ENCODE data around the gene ADAP1.

The ADAP1 gene

GRCh38 chr7:889391-889790 is 65.1 kb downstream of the ADAP1 start:
- DNase-seq, result no peak

DNA sequence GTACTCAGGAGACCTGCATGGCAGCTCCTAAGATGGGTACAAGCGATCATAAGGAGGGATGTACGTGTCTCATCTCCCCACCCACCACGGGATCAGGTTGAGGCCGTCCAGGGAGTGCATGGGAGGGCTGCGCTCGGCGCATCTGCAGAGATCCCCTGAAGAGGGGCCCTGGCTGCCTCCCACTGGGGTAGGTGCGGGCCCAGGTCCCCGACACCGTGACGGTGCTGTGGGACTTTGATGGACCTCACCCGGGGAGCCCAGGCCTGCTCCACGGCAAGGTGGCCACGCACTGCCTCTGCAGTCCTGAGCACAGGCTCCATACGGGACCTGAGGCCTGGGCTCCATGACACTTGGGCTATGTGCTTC is 65.5 kb downstream of the ADAP1 start:
- DNase-seq, result no peak

DNA sequence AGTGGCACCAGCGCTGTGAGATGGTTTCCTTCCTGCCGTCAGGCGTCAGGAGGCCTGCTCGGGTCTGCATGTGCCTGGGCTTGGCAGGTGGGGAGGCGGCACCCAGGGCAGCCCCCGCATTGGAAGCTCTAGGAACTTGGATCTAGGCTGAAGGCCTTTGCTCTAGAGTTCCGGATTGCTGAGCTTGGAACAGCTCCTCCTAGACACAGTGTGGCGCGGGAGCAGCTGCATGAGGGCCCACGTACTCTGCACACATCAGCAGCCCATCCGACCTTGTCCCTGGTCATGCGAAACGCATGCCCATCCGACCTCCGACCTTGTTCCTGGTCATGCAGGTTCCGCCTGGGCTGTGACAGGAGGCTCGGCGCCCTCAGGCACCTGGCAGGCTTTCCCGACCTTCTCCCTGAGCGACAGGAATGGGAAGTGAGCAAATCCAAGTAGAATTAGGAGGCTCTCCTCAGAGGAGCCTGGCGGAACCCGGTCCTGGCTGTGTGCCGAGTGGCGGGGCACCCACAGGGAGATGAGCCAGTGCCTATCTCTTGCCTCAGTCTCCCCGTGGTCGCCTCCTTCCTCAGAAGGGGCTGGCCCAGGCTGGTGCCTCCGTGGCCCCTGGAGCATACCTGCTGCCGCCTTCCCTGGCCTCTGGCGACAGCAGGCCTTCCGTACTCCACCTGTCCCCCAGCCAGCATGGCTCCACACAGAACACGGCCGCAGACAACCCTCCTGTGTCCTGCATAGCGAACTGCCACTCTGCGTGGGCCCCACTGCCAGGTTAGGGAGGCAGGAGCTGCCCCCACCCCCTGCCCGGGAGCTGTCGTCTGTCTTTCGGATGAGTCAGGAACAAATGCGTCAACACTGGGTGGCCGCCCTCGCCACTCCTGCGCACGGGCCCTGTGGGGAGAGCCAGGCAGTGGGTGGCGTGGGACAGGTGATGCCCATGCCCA is 66.1 kb downstream of the ADAP1 start:
- no peak for DNase-seq

DNA sequence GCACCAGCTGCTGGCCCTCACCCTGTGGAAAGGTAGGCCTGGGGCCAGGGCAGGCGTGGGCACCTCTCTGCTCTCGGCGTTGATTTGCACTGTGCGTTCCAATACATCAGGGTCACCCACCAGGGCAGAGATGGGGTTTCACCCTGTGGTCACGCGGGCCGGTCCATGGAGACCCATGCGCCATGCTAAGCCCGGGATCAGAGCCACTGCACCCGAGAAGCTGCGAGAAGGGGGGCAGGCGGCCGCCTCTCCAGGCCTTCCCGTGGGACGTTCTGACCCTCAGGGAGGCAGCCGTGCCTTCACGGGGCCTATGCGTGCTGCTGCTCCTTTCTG is 67.0 kb downstream of the ADAP1 start:
- no peak for DNase-seq

- no peak for DNase-seq
Measured at GRCh38 chr7:886626-887487, 67.6 kb downstream of the ADAP1 start.

DNA sequence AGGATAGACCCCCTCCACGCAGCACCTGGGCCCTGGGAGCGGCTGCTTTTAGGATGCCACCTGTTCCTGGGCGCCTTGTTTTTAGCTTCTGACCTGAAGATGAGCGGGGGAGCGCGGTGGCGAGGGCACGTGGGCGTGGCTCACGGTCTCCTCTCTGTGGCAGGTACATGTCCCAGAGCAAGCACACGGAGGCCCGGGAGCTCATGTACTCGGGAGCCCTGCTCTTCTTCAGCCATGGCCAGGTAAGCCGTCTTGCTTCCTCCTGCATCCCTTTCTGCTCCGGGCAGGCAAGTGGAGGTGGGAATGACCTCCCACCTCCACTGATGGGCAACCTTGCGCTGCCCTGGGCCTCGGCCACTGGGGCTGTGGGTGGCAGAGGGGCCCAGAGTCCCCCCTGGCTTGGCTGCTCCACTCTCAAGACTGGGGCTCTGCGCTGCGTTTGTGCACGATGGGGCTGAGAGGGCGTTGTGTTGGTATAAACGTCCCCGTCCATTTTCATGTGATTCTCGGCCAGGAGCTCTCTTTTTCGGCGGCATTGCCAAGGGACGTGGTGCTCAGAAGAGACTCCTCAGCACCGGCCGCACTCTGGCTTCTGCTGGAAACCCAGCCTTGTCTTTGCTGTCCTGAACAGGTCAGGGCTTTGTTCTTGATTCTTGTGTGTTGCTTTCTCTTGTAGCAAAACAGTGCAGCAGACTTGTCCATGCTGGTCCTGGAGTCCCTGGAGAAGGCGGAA is 68.4 kb downstream of the ADAP1 start:
- DNase-seq, result no peak

DNA sequence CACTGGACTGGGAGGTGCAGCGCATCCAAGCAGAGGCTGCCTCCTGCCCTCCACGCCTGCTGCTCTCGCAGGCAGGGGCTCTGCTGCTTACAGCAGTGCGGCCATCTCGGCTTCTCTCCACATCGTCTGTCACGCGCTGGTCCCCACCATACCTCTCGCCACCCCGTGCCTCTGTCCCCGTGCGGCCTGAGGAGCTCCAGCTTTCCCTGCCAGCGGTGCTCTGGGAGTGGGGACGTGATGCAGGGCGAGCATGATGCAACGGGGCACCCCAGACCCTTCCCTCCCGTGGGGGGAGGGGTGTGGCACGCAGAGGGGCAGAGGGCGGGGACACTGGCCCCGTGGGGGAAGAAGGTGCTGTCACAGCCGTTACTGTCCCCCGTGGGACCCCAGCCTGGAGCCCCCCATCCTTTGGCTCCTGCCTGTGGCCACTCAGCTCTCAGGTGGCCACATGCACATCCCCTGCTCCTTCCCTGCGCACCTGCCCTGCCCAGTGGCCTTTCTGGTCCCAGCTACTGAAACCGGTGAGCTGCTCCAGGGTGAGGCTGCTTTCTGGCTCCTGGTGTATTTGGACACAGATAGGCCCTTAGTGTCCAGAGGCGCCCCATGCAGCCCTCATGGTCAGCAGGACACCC is 69.1 kb downstream of the ADAP1 start:
- no peak for DNase-seq

DNA sequence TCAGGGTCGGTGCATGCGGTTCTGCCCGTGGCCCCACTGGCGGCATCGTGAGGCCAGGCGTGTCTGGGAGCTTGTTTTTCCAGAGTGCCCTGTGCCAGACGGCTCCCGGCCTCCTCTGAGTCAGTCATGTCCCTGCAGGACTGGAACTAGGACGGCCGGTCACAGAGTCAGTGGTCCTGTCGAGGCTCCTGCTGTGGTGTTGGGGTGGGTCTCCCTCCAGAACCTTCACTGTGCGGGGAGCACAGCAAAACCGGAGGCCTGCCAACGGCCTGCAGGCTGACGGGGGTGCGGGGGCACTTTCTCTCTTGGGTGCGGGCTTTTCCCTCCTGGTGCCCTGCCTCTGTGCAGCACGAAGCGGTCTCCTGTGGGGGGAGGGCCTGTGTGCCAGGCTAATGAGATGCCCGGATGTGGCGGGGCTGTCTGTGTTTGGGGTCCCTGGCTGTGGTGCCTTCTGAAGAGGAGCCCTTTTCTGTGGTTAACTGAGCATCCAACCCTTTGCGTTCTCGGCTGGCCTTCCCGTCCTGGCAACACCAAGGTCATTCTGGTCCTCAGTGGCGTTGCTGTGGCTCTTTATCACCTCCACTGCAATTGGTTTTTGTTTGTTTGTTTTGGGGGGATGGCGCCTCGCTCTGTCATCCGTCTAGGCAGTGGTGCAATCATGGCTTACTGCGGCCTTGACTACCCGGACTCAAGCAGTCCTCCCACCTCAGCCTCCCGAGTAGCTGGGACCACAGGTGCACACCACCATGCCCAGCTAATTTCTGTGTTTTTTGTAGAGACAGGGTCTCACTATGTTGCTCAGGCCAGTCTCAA is 70.1 kb downstream of the ADAP1 start:
- no peak for DNase-seq

DNA sequence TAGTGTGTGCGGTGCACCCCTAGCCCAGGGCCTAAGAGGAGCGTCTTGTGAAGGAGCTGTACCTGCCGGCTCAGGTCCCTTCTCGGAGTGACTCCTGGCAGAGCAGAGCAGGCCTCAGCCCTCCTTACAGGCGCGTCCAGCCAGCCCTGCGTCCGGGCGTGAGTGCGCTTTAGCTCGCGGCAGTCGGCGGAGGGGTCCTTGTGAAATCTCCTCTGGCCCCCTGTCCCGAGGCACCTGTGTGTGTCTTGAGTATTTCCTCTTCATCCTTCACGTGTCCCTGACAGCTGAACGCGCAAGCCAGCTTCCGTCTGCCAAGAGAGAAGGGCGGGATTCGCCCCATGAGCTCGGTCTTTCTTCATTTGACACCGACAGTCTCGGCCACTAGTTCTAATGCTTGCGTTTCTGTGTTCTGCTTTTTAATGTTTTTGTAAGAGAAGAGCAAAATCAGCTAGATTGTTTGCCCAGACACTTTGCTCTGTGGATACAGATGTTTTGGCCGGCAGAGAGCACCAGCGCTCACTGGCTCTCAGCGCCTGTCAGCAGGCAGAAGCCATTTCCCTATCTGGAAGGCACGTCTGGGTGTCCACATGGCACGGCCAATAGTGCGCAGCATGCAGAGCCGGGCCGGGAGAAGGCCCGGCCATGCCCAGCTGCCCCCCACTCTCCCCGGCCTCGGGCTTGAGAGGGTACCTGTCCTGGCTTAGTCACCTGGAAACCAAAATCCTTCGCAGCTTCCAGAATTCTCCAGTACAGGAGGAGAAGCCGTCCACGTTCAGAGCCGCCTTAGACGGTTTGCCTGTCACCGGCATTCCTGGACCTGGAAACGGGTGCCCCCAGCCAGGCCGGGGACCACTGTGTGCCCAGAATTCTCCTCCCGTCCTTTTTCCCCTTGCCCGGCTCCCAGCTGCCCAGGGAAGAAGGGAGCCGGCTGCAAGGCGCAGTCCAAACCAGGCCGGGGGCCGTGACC is 71.1 kb downstream of the ADAP1 start:
- DNase-seq, result no peak

DNA sequence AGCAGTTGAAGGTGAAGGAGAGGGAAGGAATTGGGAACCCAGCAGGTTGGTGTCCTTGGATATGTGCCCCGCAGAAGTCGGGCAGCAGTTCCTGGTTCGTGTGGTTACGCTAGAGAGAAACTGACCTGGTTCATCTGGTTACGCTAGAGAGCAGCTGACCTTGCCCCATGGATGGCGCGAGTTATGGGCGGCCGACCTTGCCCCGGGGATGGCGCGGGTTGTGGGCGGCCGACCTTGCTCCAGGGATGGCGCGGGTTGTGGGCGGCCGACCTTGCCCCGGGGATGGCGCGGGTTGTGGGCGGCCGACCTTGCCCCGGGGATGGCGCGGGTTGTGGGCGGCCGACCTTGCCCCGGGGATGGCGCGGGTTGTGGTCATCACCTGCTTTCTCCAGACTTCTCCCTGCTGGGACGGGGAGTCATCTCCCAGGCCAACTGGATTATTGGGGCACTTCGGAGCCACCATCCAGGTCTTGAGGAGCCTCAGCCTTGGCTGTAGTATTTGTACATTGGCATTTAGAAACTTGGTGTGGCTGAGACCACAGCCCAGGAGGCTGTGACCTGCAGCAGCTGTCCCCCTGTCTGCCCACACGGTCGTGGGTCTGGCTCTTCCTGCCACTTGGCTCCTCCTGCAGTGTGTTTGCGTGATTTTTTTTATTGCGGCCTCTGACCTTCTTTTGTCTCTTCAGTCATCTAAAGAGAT is 72.0 kb downstream of the ADAP1 start:
- DNase-seq, result no peak

- DNase-seq, result no peak
Measured at GRCh38 chr7:881441-882234, 72.8 kb downstream of the ADAP1 start.

DNA sequence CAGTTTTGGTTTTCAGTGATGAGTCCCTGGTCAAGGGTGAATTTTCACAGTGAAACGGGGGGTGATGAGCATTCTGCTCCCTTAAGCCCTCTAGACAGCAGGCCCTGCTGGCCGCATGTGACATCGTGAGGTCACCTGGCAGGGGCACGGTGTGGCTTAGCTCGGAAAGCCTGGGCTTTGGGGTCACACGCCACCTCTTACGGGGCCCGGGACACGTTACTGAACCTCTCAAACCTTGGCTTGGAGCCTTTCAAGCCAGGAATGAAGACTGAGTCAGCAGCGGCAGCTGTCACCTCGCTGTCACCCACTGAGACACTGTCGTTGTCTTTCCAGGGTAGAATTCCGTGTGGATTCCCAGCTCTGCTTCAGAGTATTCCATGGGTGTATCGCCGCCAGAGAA is 74.0 kb downstream of the ADAP1 start:
- DNase-seq, result no peak

DNA sequence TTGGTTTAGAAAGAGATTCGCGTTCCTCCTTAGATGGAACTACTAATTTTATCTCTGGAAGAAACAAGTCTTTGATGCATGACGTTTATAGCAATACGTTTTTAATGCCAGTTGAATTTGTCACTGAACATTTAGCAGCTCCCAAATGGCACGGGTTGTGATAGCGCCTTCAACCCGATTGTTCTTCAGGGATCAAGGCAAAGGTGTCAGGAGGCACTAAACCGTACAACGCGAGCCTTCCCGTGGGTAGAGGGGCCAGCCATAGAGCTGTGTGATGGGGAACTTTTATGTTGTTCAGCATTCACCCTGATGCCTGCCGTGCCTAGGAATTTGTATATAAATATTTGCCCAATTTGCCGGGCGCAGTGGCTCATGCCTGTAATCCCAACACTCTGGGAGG is 74.8 kb downstream of the ADAP1 start:
- DNase-seq, result no peak

DNA sequence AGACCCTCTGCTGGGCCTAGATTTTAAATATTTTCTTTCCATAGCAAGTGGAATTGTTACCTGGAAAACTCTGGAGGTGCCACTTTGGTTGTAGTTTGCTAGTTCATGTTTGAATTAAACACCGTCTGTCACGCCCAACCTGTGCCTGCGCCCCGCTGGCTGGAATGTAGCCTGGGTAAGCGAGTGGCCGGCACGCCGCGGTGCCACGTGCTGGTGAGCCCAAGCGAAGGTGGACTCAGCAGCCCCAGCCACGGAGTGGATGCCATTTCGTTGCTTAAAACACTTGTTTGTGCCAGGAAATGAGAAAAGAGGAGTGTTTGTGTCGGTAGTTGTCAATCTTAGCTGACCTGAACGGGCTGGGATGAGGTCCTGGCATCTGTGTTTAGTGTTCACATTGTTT is 75.4 kb downstream of the ADAP1 start:
- no peak for DNase-seq

DNA sequence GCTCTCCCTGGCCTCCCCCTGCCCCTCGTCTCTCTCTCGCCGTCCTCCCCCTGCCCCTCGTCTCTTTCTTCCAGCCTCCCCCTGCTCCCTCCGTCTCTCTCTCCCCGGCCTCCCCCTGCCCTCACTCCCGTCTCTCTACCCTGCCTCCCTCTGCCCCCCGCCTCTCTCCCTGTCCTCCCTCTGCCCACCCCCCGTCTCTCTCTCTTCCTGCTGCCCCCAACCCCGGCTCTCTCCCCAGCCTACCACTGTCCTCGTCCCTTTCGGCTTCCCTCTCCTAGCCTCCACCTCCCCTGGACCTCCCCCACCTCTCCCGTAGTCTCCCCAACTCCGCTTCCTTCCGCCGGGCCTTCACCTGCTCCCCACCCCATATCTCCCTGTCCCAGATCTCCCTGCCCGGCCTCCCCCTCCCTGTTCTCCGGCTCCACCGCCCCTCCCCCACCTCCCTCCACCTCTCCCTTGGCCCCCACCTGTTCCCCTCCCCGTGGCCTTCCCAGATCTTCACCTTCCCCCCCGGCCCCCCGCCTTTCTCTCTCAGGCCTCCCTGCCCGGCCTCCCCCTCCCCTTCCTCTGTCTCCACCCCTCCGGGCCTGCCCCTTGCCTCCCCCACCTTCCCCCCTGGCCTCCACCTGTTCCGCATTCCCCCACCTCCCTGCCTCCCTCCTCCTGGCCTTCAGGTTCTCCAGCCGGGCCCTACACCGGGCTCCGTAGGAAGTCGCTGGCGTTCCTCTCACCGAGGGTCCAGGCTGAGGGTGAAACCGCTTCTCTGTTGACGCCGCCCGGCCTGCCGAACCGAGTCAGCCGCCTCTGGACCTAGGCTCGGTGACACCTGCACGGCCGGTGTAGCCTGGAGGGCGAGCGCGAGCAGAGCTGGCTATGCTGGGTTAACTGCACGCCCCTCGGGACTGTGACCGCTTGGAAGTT is 76.9 kb downstream of the ADAP1 start:
- no peak for DNase-seq

GRCh38 chr7:876972-877311 is 77.5 kb downstream of the ADAP1 start:
- DNase-seq, result no peak

DNA sequence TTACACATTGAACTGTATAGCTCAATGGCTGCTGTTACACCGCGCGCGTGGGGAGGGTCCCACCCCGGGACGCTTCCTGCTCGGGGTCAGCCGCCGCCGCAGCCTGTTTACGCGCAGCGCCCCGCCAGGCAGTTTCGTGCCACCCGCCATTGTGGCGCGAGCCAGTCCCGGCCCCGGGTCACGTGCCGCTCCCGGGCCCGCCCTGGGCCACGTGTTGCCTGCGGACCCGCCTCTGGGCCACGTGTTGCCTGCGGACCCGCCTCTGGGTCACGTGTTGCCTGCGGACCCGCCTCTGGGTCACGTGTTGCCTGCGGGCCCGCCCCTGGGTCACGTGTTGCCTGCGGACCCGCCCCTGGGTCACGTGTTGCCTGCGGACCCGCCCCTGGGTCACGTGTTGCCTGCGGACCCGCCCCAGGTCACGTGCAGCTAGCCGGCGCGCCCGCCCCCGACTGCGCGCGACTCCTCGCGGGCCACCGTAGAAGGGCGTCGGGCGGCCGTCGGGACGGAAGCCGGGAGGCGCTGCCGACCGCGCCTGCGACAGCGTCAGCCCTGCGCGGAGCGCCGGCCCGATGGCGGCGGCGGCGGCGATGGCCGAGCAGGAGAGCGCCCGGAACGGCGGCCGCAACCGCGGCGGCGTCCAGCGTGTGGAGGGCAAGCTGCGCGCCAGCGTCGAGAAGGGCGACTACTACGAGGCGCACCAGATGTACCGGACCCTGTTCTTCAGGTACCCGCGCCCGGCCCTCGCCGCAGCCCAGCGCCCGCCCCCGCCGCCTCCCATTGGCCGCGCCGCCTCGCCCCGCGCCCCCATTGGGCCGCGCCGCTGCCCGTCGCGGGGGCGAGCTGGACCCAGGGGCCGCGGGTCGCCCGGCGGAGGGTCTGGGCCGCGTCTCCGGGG is 78.2 kb downstream of the ADAP1 start, which contains the start of gene GET4:
Gene GET4, plus strand, starts transcription at position 478 of the 895 bp plus-strand sequence. Its CDS starts 92 bp downstream, at position 570.
- peak; percentile 99 for DNase-seq
